ENCODE data around the gene NFIC. TPM values are rescaled to one million over a fixed set of nuclear protein-coding genes. Genes with fewer than 3 reads are reported as not detected.

The NFIC gene
- total RNA-seq, 1 experiment from 2014 or later, result 8.0 TPM

DNA sequence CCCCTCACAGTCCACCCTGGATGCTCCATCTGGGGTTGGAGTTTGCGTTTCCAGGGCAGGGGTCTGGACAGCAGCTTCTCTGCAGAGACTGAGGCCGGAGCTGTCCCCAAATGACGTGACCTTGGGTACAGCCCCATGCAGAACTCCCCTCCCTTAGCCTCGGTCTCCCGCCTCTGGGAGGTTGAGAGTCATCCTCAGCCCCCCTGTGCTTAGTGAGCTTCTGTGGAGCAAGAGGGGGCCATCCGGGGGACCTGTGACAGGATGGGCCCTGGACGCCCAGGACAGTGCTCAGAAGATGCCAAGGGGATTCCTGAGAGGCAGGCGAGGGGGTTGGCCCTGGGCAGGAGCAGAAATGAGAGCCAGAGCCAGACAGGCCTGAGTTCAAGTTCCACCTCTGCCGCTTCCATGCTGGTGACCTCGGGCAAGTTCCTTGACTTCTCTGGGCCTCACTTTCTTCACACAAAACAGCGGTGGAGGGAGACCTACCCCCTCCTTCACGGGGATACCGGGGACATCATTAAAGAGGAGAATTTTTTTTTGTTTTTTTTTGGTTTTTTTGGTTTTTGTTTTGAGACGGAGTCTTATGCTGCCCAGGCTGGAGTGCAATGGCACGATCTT lies 93.7 kb downstream of the NFIC start:
- H3K79me1 ChIP-seq (ENCODE audit: insufficient read depth, low read depth, low read length, poor library complexity, severe bottlenecking), result no peaks in the 10 kb centered on the region
- TF ChIP-seq, protein P1, sequence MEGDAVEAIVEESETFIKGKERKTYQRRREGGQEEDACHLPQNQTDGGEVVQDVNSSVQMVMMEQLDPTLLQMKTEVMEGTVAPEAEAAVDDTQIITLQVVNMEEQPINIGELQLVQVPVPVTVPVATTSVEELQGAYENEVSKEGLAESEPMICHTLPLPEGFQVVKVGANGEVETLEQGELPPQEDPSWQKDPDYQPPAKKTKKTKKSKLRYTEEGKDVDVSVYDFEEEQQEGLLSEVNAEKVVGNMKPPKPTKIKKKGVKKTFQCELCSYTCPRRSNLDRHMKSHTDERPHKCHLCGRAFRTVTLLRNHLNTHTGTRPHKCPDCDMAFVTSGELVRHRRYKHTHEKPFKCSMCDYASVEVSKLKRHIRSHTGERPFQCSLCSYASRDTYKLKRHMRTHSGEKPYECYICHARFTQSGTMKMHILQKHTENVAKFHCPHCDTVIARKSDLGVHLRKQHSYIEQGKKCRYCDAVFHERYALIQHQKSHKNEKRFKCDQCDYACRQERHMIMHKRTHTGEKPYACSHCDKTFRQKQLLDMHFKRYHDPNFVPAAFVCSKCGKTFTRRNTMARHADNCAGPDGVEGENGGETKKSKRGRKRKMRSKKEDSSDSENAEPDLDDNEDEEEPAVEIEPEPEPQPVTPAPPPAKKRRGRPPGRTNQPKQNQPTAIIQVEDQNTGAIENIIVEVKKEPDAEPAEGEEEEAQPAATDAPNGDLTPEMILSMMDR (conservative IDR thresholded peaks at IDR 0.05), result no peak
- no peak overlapping the region for H4K5ac ChIP-seq (ENCODE audit: insufficient read length, low read depth, low read length)
- H2BK15ac ChIP-seq (ENCODE audit: low read depth, low read length), result no peak overlapping the region
- H3K9me3 ChIP-seq (ENCODE audit: control insufficient read depth, low read depth, low read length), result no peaks in the 10 kb centered on the region
- no peak overlapping the region for H3K56ac ChIP-seq (ENCODE audit: insufficient read length, low read depth, low read length)
- Mint-ChIP-seq H3K36me3 (ENCODE audit: insufficient read depth in 1 of 3, low read depth in 3 of 3) (no peaks in the 10 kb centered on the region), H3K27me3 (ENCODE audit: low read depth) (peaks cover 75% of the 10 kb centered on the region), H3K9me3 (no peaks in the 10 kb centered on the region), H3K4me1 (peaks cover 14 to 30% of the 10 kb centered on the region in 2 experiments), H3K27ac (no peak overlapping the region), H3K4me3 (0 out of 5 replicates have a peak overlapping the region, but pooled peaks of 1 of the 2 experiments have one; percentile 20)
- H3K4me2 ChIP-seq (ENCODE audit: insufficient read depth, insufficient read length, low read length), result no peak overlapping the region
- no peak overlapping the region for H2AFZ ChIP-seq (ENCODE audit: low read length)
- no peaks in the 10 kb centered on the region for H4K20me1 ChIP-seq (ENCODE audit: control insufficient read depth, insufficient read depth, insufficient read length)
- H3K4ac ChIP-seq (ENCODE audit: low read depth, low read length), result no peak overlapping the region
- H3K18ac ChIP-seq (ENCODE audit: insufficient read length, low read depth, low read length), result no peak overlapping the region
- H4K91ac ChIP-seq (ENCODE audit: insufficient read length, low read depth, low read length), result no peak overlapping the region
- H3T11ph ChIP-seq (ENCODE audit: low read length), result no peak overlapping the region
- H2AK5ac ChIP-seq (ENCODE audit: insufficient read length, low read length), result no peak overlapping the region
- H3K14ac ChIP-seq (ENCODE audit: insufficient read depth, low read length), result no peak overlapping the region
- no peak overlapping the region for H2BK12ac ChIP-seq (ENCODE audit: insufficient read length, low read depth, low read length)
- no peak for DNase-seq
- no peak overlapping the region for H3K9ac ChIP-seq (ENCODE audit: extremely low read depth, insufficient read length, low read length)
- H3K27ac ChIP-seq (ENCODE audit: insufficient read length, low read depth, low read length), result no peak overlapping the region
- no peaks in the 10 kb centered on the region; the same call in 1 of the 2 replicates for H3K4me1 ChIP-seq (ENCODE audit: insufficient read depth, low read length)
- H3K79me2 ChIP-seq (ENCODE audit: insufficient read depth, low read length), result no peaks in the 10 kb centered on the region
- H2BK5ac ChIP-seq (ENCODE audit: insufficient read length, low read length), result no peak overlapping the region
- H3K23me2 ChIP-seq (ENCODE audit: insufficient read length, low read depth, low read length, poor library complexity, severe bottlenecking), result peaks cover 3% of the 10 kb centered on the region
- no peak overlapping the region for H2BK120ac ChIP-seq (ENCODE audit: low read depth, low read length, poor library complexity, severe bottlenecking)
- H3K23ac ChIP-seq (ENCODE audit: insufficient read length, low read depth, low read length), result no peak overlapping the region
- H3K27me3 ChIP-seq (ENCODE audit: insufficient read depth, low read length), result peaks cover 17% of the 10 kb centered on the region
- no peak overlapping the region for H4K8ac ChIP-seq (replicated peaks; ENCODE audit: insufficient read length, low read depth, low read length)
- no peak overlapping the region for H2BK20ac ChIP-seq (ENCODE audit: low read depth, low read length, poor library complexity, severe bottlenecking)
- WGBS (ENCODE audit: extremely low coverage, insufficient read length, low lambda C conversion rate), result no CpG with 5 or more reads among the region's 15 CpGs
